ENCODE measurements around the gene IQCF5.
"Not testable (repeated sequence)": the region's sequence is repeated elsewhere in the genome, so short reads cannot be mapped to it uniquely, and the experiment has no call there.

DNA sequence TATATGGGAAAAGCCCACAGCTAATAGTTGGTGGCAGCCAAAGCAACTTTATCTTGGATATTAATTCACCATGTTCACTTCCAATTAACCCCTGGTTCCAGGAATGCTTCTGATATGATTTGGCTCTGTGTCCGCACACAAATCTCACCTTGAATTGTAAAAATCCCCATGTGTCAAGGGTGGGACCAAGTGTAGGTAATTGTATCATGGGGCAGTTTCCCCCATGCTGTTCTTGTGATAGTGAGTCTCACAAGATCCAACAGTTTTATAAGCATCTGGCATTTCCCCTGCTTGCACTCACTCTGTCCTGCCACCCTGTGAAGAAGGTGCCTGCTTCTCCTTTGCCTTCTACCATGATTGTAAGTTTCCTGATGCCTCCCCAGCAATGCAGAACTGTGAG lies 6.5 kb downstream of the IQCF5 start:
- TF ChIP-seq POLR2A (IDR thresholded peaks at IDR 0.05): not testable (repeated sequence)
- TF ChIP-seq, protein P1, sequence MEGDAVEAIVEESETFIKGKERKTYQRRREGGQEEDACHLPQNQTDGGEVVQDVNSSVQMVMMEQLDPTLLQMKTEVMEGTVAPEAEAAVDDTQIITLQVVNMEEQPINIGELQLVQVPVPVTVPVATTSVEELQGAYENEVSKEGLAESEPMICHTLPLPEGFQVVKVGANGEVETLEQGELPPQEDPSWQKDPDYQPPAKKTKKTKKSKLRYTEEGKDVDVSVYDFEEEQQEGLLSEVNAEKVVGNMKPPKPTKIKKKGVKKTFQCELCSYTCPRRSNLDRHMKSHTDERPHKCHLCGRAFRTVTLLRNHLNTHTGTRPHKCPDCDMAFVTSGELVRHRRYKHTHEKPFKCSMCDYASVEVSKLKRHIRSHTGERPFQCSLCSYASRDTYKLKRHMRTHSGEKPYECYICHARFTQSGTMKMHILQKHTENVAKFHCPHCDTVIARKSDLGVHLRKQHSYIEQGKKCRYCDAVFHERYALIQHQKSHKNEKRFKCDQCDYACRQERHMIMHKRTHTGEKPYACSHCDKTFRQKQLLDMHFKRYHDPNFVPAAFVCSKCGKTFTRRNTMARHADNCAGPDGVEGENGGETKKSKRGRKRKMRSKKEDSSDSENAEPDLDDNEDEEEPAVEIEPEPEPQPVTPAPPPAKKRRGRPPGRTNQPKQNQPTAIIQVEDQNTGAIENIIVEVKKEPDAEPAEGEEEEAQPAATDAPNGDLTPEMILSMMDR (IDR thresholded peaks at IDR 0.05): not testable (repeated sequence)
